H1 (cell line): ENCODE data around the gene SGMS2. TPM values are rescaled to one million over a fixed set of nuclear protein-coding genes. Genes with fewer than 3 reads are reported as not detected.

Experiments
- CTCF ChIA-PET: fragments of 300-600 bp; sonication (Branson Sonifier 250); formaldehyde crosslinking; loops from one replicate; lab custom pipeline; 2021; ENCODE audit not compliant: partially characterized antibody; lab: Charles Lee
- POLR2A ChIA-PET: fragments of 300-600 bp; sonication (Branson Sonifier 250); formaldehyde crosslinking; loops from one replicate; lab custom pipeline; 2021; ENCODE audit warnings: inconsistent platforms; ENCODE audit not compliant: partially characterized antibody; lab: Charles Lee
- DNase-seq, 2 experiments: peaks; one replicate each; pipeline versions ENCODE4 v3.0.0 to v3.0.0-alpha.2; 2010 to 2022; ENCODE audit warnings: low spot score in 2 of 2, low read depth in 1 of 2, mixed read lengths in 1 of 2
- FAIRE-seq: peaks from 2 replicates; lab custom pipeline; 2011; peaks lifted over from hg19 to GRCh38; lab: Jason Lieb, UNC
- H2AFZ ChIP-seq: 2 replicates; pipeline ENCODE4 v1.8.1; 2012; ENCODE audit warnings: low read length, inconsistent platforms
- H2AK5ac ChIP-seq: 2 replicates; pipeline ENCODE4 v1.6.1; 2013; ENCODE audit warnings: low read depth, low read length
- H2BK120ac ChIP-seq: replicated peaks from 2 replicates; pipeline ENCODE3; 2013; ENCODE audit warnings: low read depth, low read length, inconsistent platforms
- H2BK12ac ChIP-seq: 2 replicates; pipeline ENCODE4 v1.6.1; 2013; ENCODE audit warnings: low read depth, low read length
- H2BK15ac ChIP-seq: 2 replicates; pipeline ENCODE4 v1.6.1; 2013; ENCODE audit warnings: low read length
- H2BK20ac ChIP-seq: 2 replicates; pipeline ENCODE4 v1.6.1; 2013; ENCODE audit warnings: low read length
- H2BK5ac ChIP-seq: 2 replicates; pipeline ENCODE4 v1.6.1; 2013; ENCODE audit warnings: low read depth, low read length
- H3K14ac ChIP-seq: 2 replicates; pipeline ENCODE4 v1.6.1; 2013; ENCODE audit warnings: inconsistent platforms; ENCODE audit not compliant: insufficient read length
- H3K18ac ChIP-seq: 2 replicates; pipeline ENCODE4 v1.6.1; 2013; ENCODE audit warnings: low read length; ENCODE audit errors: extremely low read depth
- H3K23ac ChIP-seq: 2 replicates; pipeline ENCODE4 v1.6.1; 2013; ENCODE audit warnings: inconsistent platforms; ENCODE audit not compliant: insufficient read length
- H3K23me2 ChIP-seq: 2 replicates; pipeline ENCODE4 v1.6.1; 2013; ENCODE audit warnings: low read depth, low read length
- H3K27ac ChIP-seq: 2 replicates; pipeline ENCODE4 v1.6.1; 2011; ENCODE audit warnings: low read depth, low read length, inconsistent platforms
- H3K27me3 ChIP-seq, 4 experiments: replicated peaks in 1 of 4; 1 replicate in 1 of 4; 2 replicates in 3 of 4; pipeline versions ENCODE4 v1.6.1 to v1.8.1; 2011 to 2013; ENCODE audit warnings: low read length in 3 of 4, mild to moderate bottlenecking in 3 of 4, inconsistent platforms in 2 of 4, mixed read lengths in 2 of 4, moderate library complexity in 1 of 4; ENCODE audit not compliant: control insufficient read depth in 3 of 4, insufficient read depth in 3 of 4; ENCODE audit errors: extremely low read depth in 1 of 4
- H3K36me3 ChIP-seq, 4 experiments: 2 replicates each; pipeline versions ENCODE4 v1.6.1 to v1.8.1; 2011 to 2013; ENCODE audit warnings: mild to moderate bottlenecking in 4 of 4, low read length in 3 of 4, moderate library complexity in 2 of 4, control low read depth in 1 of 4, inconsistent platforms in 1 of 4; ENCODE audit not compliant: insufficient read depth in 4 of 4, control insufficient read depth in 2 of 4
- H3K4ac ChIP-seq: replicated peaks from 2 replicates; pipeline ENCODE3; 2013; ENCODE audit warnings: low read length, low read depth, mixed read lengths, inconsistent platforms; ENCODE audit not compliant: insufficient read length
- H3K4me1 ChIP-seq, 4 experiments: replicated peaks in 1 of 4; 1 replicate in 1 of 4; 2 replicates in 3 of 4; pipeline versions ENCODE4 v1.6.1 to v1.8.1; 2011 to 2013; ENCODE audit warnings: low read length in 3 of 4, inconsistent platforms in 2 of 4, mixed read lengths in 1 of 4; ENCODE audit not compliant: insufficient read depth in 4 of 4, control insufficient read depth in 3 of 4
- H3K4me2 ChIP-seq, 2 experiments: 2 replicates each; pipeline versions ENCODE4 v1.6.1 to v1.8.1; 2011 to 2013; ENCODE audit warnings: low read depth in 2 of 2, low read length in 2 of 2, control low read depth in 1 of 2, inconsistent platforms in 1 of 2, mild to moderate bottlenecking in 1 of 2; ENCODE audit not compliant: insufficient read depth in 1 of 2
- H3K4me3 ChIP-seq, 4 experiments: fragments of 200-600, 300-600 bp in 1 of 4; sonication (generic), shearing (Covaris generic), sonication (Bioruptor Twin) in 1 of 4; 2 replicates each; pipeline versions ENCODE4 v1.5.1 to v1.8.1; 2011 to 2016; ENCODE audit warnings: low read length in 4 of 4, low read depth in 3 of 4, control low read depth in 2 of 4, inconsistent platforms in 2 of 4, mild to moderate bottlenecking in 2 of 4, mixed read lengths in 1 of 4, moderate library complexity in 1 of 4; ENCODE audit not compliant: insufficient read depth in 2 of 4; ENCODE audit errors: extremely low read depth in 1 of 4
- H3K56ac ChIP-seq: replicated peaks from 2 replicates; pipeline ENCODE3; 2013; ENCODE audit warnings: low read depth, mild to moderate bottlenecking, mixed read lengths, low read length, inconsistent platforms; ENCODE audit not compliant: insufficient read length
- H3K79me1 ChIP-seq: 2 replicates; pipeline ENCODE4 v1.6.1; 2013; ENCODE audit warnings: low read depth, low read length, control low read depth
- H3K79me2 ChIP-seq, 2 experiments: 2 replicates each; pipeline versions ENCODE4 v1.6.1 to v1.8.1; 2012 to 2013; ENCODE audit warnings: low read length in 2 of 2, mild to moderate bottlenecking in 2 of 2, inconsistent platforms in 1 of 2; ENCODE audit not compliant: insufficient read depth in 2 of 2, control insufficient read depth in 1 of 2
- H3K9ac ChIP-seq, 4 experiments: replicated peaks in 1 of 4; 1 replicate in 1 of 4; 2 replicates in 3 of 4; pipeline versions ENCODE4 v1.6.1 to v1.8.1; 2011 to 2013; ENCODE audit warnings: low read depth in 3 of 4, low read length in 3 of 4, control low read depth in 2 of 4, mild to moderate bottlenecking in 2 of 4, moderate library complexity in 2 of 4, inconsistent platforms in 1 of 4; ENCODE audit errors: extremely low read depth in 1 of 4
- H3K9me3 ChIP-seq, 2 experiments: 2 replicates each; pipeline versions ENCODE4 v1.6.1 to v1.8.1; 2012 to 2013; ENCODE audit warnings: mild to moderate bottlenecking in 2 of 2, moderate library complexity in 2 of 2, control low read depth in 1 of 2, inconsistent platforms in 1 of 2, low read depth in 1 of 2, low read length in 1 of 2, mixed read lengths in 1 of 2; ENCODE audit not compliant: insufficient read depth in 2 of 2
- H4K20me1 ChIP-seq, 2 experiments: replicated peaks in 1 of 2; 2 replicates each; pipeline versions ENCODE3 to v1.8.1; 2011 to 2013; ENCODE audit warnings: inconsistent platforms in 2 of 2, low read length in 2 of 2, mild to moderate bottlenecking in 1 of 2; ENCODE audit not compliant: insufficient read depth in 2 of 2, control insufficient read depth in 1 of 2
- H4K5ac ChIP-seq: 2 replicates; pipeline ENCODE4 v1.6.1; 2013; ENCODE audit warnings: low read length, low read depth, mixed read lengths, inconsistent platforms; ENCODE audit not compliant: insufficient read length
- H4K8ac ChIP-seq: 2 replicates; pipeline ENCODE4 v1.8.0; 2013; ENCODE audit warnings: mild to moderate bottlenecking, moderate library complexity, low read length, inconsistent platforms; ENCODE audit not compliant: insufficient read depth; ENCODE audit errors: extremely low read depth
- H4K91ac ChIP-seq: replicated peaks from 2 replicates; pipeline ENCODE3; 2013; ENCODE audit warnings: low read length, mixed read lengths, inconsistent platforms; ENCODE audit not compliant: insufficient read length
- EGR1 ChIP-seq: IDR thresholded peaks from 2 replicates; pipeline ENCODE4 v1.6.1; 2011; ENCODE audit warnings: low read depth, low read length, borderline replicate concordance
- KDM1A ChIP-seq: fragments of 200-600, 300-600 bp; sonication (generic); IDR thresholded peaks from 2 replicates; pipeline ENCODE4 v1.7.1; 2016; ENCODE audit warnings: mild to moderate bottlenecking, low read length, borderline replicate concordance
- MAFK ChIP-seq: IDR thresholded peaks from 2 replicates; pipeline ENCODE4 v1.6.1; 2012; ENCODE audit warnings: low read depth, mild to moderate bottlenecking, improper control_type of control experiment, low read length
- RAD21 ChIP-seq, 2 experiments: IDR thresholded peaks in 1 of 2; conservative IDR thresholded peaks in 1 of 2; 2 replicates each; pipeline ENCODE4 v1.6.1; 2011; ENCODE audit warnings: low read depth in 2 of 2, low read length in 2 of 2, improper control_type of control experiment in 1 of 2, inconsistent platforms in 1 of 2, mild to moderate bottlenecking in 1 of 2, moderate library complexity in 1 of 2
- SIX5 ChIP-seq: IDR thresholded peaks from 2 replicates; pipeline ENCODE4 v1.6.1; 2011; ENCODE audit warnings: mild to moderate bottlenecking, low read depth, low read length
- TBP ChIP-seq: IDR thresholded peaks from 2 replicates; pipeline ENCODE4 v1.6.1; 2011; ENCODE audit warnings: low read depth, low read length, improper control_type of control experiment
- TEAD4 ChIP-seq: IDR thresholded peaks from 2 replicates; pipeline ENCODE4 v1.6.1; 2012; ENCODE audit warnings: low read depth, low read length, inconsistent platforms, mixed read lengths
- WGBS, 2 experiments: shearing (Covaris generic) in 1 of 2; methylation state at CpG; one replicate each; pipeline versions ENCODE4 v1.1.6 to v1.1.7; 2013 to 2015; ENCODE audit warnings: low lambda C conversion rate in 2 of 2, mixed read lengths in 2 of 2, inconsistent platforms in 1 of 2, low coverage in 1 of 2, missing lambda C conversion rate in 1 of 2; ENCODE audit not compliant: insufficient replicate concordance in 2 of 2, insufficient coverage in 1 of 2, insufficient read length in 1 of 2; ENCODE audit errors: extremely low coverage in 1 of 2, missing lambda C conversion rate in 1 of 2; 5-methylcytosine and 5-hydroxymethylcytosine counted together
- polyA plus RNA-seq, 7 experiments: library from polyadenylated mRNA; depleted of rRNA in 3 of 7; stranded (reverse) in 5 of 7; unstranded in 2 of 7; fragments of >200 nt in 5 of 7; fragments of 200-250 nt in 2 of 7; gene quantifications; 1 replicate in 5 of 7; 2 replicates in 1 of 7; 4 replicates in 1 of 7; pipeline versions ENCODE4 v1.2.1 to v1.2.3, GENCODE V29; 2011 to 2013; ENCODE audit warnings: missing spikeins in 2 of 7, mixed read lengths in 2 of 7
- total RNA-seq: library from RNA; stranded (reverse); fragmentation: NEBNext Ultra II Directional; extraction: Animal tissue kit (Norgen Biotek cat#: 25700); gene quantifications from 2 replicates; pipeline ENCODE4 v1.2.1, GENCODE V29; 2021
- TF ChIP-seq, protein P1 (sequence below), 3 experiments: IDR thresholded peaks; 1 replicate in 2 of 3; 2 replicates in 1 of 3; pipeline versions ENCODE4 v1.5.1 to v1.6.1; 2011; ENCODE audit warnings: low read length in 3 of 3, mild to moderate bottlenecking in 3 of 3, inconsistent platforms in 2 of 3, low read depth in 1 of 3, moderate library complexity in 1 of 3; ENCODE audit not compliant: insufficient read depth in 1 of 3; ENCODE audit errors: control extremely low read depth in 1 of 3

The SGMS2 gene
- total and polyA plus RNA-seq, 2 of the 8 experiments (the other 6 are each of a cell fraction or from before 2014, with no cell fraction given) = 0.04 to 1.3 TPM

DNA sequence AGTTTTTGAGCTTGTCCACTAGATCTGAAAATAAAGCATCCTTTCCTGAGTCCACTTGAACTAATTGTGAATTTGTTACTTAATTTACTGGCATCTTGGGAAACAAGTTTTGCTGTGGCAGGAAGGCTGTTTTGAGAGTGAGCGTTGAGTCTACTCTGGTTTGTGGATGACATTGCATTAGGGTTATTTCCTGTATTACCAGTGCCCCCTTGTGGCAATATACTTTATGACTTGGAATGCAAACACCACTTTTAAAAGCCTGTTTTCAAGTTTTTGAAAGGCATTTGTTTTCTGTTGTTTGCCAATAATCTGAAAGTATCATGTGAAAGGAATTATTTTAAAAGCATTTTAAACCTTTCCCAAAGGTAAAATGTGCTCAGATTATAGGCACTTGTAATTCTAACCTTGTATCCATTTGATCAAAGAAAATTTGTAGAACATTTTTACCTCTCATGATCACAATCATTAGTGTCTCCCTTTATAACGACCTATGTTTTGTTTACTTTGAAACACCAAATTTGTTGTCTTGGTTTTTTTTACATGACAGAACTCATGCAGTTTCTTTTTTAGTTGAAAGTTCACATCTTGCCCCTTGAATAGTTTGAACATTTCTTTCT is 88.7 kb downstream of the SGMS2 start:
- H3K9me3 ChIP-seq = no peaks in the 10 kb centered on the region
- H2BK15ac ChIP-seq = no peak overlapping the region
- no peak for DNase-seq
- H3K4ac ChIP-seq = no peak overlapping the region
- H3K23me2 ChIP-seq = no peaks in the 10 kb centered on the region
- H2AK5ac ChIP-seq = no peak overlapping the region
- no peaks in the 10 kb centered on the region for H3K36me3 ChIP-seq
- no peak overlapping the region for H2BK5ac ChIP-seq
- ChIA-PET CTCF (interaction anchor here (0.7 to 5.2 kb wide), 22 partner anchors 10 to 817 kb away, joined by 3 to 38 read pairs (median 3); partner anchors contain the start of genes CYP2U1 and SGMS2), POLR2A (no interaction called here)
- peak; percentile 93 for FAIRE-seq
- no peaks in the 10 kb centered on the region for H3K4me1 ChIP-seq
- 0 out of 2 replicates have a peak, but pooled peaks have one; percentile 29 for TF ChIP-seq TEAD4
- TF ChIP-seq, protein P1, sequence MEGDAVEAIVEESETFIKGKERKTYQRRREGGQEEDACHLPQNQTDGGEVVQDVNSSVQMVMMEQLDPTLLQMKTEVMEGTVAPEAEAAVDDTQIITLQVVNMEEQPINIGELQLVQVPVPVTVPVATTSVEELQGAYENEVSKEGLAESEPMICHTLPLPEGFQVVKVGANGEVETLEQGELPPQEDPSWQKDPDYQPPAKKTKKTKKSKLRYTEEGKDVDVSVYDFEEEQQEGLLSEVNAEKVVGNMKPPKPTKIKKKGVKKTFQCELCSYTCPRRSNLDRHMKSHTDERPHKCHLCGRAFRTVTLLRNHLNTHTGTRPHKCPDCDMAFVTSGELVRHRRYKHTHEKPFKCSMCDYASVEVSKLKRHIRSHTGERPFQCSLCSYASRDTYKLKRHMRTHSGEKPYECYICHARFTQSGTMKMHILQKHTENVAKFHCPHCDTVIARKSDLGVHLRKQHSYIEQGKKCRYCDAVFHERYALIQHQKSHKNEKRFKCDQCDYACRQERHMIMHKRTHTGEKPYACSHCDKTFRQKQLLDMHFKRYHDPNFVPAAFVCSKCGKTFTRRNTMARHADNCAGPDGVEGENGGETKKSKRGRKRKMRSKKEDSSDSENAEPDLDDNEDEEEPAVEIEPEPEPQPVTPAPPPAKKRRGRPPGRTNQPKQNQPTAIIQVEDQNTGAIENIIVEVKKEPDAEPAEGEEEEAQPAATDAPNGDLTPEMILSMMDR (IDR thresholded peaks at IDR 0.05; ENCODE audit: control extremely low read depth in 1 of 3, insufficient read depth in 1 of 3, low read depth in 1 of 3, low read length in 3 of 3) = peak in 2 of 3 experiments; percentile 68 to 71; a peak in 2 of 4 replicates
- no peak for TF ChIP-seq SIX5
- TF ChIP-seq KDM1A = no peak
- peak; percentile 93 for TF ChIP-seq RAD21 (IDR thresholded peaks at IDR 0.05 in 1 of 2, conservative IDR thresholded peaks at IDR 0.05 in 1 of 2; ENCODE audit: low read depth in 2 of 2, low read length in 2 of 2)
- no peak for TF ChIP-seq TBP
- TF ChIP-seq EGR1 = no peak
- peak; percentile 50; the same call in 1 of the 2 replicates for TF ChIP-seq MAFK
- H2BK12ac ChIP-seq = no peak overlapping the region
- no peak overlapping the region for H4K8ac ChIP-seq
- no peak overlapping the region for H3K27ac ChIP-seq
- 60% methylated on average over 2 of the region's 2 CpGs; no CpG with 5 or more reads in 1 of the 2 experiments for WGBS, 2 experiments
- H3K79me2 ChIP-seq = no peaks in the 10 kb centered on the region
- H3K14ac ChIP-seq = no peak overlapping the region
- no peaks in the 10 kb centered on the region for H3K27me3 ChIP-seq
- peak overlapping the region; percentile 87 for H4K5ac ChIP-seq
- no peak overlapping the region for H3K56ac ChIP-seq
- H3K23ac ChIP-seq = no peak overlapping the region
- no peak overlapping the region for H3K4me2 ChIP-seq
- no peak overlapping the region; the same call in 1 of the 2 replicates for H3K18ac ChIP-seq
- H2BK20ac ChIP-seq = no peak overlapping the region
- H3K9ac ChIP-seq = no peak overlapping the region
- H4K91ac ChIP-seq = no peak overlapping the region
- no peak overlapping the region for H3K4me3 ChIP-seq
- no peaks in the 10 kb centered on the region for H4K20me1 ChIP-seq
- H3K79me1 ChIP-seq = no peaks in the 10 kb centered on the region
- no peak overlapping the region for H2AFZ ChIP-seq
- no peak overlapping the region for H2BK120ac ChIP-seq
